HG02763 (cell line): ENCODE measurements around the gene SSBP2.
A peak's percentile ranks its signal among the peaks of the same experiment; 100 is the strongest.

Experiments
- ATAC-seq: cut with Tn5 transposase; IDR thresholded peaks from one replicate; pipeline ENCODE4 v1.9.1; 2021; ENCODE audit warnings: mild to moderate bottlenecking, moderate library complexity; ENCODE audit not compliant: unreplicated experiment

The SSBP2 gene

DNA sequence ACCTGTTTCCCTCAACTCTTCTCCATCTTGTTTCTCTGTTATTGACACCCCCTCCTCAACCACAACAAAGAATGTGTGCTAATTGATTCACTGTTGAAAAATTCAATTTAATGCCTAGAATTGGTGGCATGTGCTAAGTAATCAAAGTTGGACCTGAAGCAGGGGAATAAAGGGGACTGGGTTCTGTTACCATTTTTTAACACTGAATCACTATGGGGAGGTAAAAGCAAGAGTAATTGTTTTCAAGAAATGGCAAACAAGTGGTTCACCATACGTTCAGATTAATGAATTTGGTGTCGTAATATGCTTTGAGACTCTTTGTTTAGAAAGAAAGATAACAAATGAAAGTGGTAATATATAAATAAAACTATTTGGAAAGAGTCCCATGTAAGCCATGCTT, 17.0 kb upstream of the SSBP2 start:
- ATAC-seq: no peak

DNA sequence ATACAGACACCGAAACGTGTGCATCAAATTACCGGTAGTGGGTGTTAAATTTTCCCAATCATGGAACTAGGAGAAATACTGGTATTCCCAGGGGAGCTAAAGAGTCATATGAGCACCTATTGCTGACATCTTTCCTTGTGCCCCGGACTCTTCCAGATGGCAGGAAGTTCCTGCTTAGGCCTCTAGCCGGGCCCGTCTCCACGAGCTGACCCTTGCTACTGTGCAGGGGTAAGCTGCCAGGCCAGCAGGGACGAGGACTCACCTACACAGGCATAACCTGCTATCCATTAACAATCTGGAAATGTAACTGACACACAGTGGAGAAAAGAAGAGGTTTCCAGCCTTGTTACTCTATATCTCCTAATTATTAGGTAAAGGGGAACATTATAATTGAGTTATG, 16.2 kb upstream of the SSBP2 start:
- ATAC-seq: no peak

DNA sequence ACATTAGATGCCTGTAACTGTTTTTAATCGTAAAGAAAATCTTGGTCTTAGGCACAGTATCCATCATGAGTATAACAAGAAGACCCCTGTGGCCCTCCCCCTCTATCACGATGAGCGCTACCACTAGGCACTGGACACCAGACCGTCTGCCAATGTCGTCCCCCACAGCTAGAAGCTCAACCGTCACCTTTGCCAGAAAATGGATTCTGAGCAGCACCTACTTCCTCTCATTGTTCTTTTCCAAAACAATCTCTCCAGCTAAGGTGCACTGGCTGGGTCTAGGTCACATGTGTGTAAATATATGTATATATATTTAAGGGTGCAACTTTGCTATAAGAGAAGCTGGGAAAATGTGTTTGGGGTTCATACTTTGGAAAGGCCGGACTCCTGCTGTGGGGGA, 15.7 kb upstream of the SSBP2 start:
- ATAC-seq: no peak

DNA sequence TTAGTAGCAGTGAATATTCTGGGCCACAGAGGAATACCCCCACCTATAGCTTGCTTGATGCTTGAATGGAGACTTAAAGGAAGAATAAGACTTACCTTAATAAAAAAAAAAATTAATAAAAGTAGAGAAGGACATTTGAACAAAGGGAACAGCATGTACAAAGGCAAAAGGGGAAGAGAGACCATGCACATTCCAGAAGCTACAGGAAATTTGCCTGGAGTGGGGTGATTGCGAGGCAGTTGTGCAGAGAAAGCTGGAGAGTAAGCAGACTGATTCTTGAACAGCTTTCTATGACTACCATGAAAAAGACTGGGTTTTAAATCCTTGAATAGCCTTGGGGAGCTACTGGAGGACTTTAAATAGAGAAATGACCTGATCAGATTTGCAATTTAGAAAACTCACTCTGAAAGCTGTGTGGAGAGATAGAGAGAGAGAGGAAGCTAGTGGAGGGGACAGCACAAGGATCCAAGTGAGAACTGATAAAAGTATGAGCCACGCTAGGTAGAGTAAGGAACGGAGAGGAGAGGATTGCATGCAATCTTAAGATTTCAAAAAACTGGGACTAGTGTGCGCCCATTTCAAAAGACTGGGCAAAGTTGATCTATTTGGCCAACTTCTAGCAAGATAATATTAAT, 12.5 kb upstream of the SSBP2 start:
- ATAC-seq: no peak

GRCh38 chr5:81762853-81763252, 12.0 kb upstream of the SSBP2 start:
- ATAC-seq: no peak

GRCh38 chr5:81762401-81762800, 11.5 kb upstream of the SSBP2 start:
- no peak for ATAC-seq

DNA sequence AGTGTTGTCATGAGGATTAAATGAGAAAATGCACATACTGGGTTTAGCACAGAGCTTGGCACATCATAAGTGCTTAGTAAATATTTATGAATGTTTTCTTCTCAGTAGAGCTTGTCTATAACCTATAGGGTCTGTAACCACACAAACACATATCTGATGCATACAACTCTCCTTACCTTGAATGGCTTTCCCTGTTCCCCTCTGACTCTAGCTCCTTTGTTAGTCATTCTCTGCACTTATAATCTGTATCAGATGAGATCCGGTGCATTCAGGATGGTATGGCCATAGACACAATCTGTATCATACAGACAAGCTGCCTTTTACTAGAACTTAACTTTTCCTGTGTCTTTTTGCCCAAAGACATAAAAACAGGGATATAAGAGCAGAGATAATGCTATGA, 11.1 kb upstream of the SSBP2 start:
- no peak for ATAC-seq

DNA sequence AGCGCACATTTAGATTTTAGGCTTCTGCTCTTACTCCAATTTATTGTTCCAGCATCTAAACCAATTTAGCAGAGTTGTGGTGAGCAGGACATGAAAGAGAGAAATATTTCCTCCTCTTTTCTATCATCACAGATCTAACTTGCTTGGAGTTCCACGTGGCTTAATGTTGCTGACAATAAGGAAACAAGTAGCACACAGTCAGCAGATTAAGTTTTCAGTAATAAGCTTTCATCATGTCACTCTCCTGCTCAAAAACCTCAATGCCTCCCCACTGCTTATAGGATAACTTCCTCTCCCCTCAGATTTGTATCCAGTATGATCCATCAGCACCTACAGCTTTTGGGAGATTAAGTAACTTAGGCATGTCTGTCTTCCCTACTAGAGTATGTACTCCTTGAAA, 10.4 kb upstream of the SSBP2 start:
- ATAC-seq: no peak

GRCh38 chr5:81760521-81760920, 9.6 kb upstream of the SSBP2 start:
- no peak for ATAC-seq

GRCh38 chr5:81759632-81760005, 8.7 kb upstream of the SSBP2 start:
- ATAC-seq: no peak

DNA sequence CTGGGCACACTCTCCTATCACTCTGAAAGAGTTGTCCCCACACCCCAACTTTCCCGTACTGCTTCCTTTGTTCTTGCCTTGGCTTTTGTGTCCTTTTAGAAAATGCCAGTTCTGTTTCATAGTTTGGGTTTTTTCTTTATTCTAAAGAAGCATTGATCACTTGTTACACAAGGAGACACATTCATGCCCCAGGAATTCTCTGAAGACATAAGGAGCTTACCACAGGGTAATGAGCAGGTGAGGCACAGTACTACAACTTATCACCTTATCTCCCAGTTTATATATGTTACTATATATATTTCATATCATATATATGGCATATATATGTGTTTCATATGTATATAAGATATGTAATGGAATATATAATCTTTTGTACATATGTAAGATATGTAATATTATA, 6.5 kb upstream of the SSBP2 start:
- ATAC-seq: no peak

DNA sequence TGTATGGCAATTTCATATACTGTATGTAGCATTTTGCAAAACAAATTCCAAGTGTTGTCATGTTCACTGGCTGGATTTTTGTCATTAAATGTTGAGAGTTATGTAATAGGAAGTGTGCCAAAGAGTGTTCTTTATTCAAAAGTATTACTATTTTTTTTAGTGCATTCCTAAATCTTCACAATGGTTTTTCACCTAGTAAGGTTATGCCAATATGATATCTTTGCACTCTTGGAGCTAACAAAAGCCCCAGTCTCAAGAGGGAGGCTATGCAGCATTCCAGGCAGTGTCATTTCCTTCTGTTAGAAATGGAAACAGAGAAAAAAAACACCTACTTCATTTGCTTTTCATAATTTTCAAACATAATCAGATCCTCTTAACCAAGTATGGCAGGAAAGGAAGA, 5.1 kb upstream of the SSBP2 start:
- ATAC-seq: no peak

DNA sequence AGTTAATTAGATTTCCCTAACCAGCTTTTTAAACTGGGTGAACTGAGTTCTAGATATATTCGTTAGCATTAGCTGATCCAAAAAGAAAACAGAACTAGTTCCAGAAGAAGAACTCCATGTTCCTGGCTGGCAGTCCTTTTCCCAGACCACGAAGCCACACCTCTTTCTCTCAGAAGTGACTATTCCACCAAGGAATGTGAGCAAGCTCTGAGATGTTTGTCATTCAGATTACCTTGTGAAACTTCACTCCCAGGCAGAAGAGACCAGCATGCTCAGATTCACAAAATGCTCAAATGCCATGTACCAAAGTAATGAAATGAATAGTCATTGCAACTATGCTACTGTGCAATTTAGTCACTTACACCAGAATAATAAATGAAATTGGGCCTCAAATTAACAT, 4.4 kb upstream of the SSBP2 start:
- no peak for ATAC-seq

- no peak for ATAC-seq
Observed at GRCh38 chr5:81754621-81755020, 3.7 kb upstream of the SSBP2 start.

DNA sequence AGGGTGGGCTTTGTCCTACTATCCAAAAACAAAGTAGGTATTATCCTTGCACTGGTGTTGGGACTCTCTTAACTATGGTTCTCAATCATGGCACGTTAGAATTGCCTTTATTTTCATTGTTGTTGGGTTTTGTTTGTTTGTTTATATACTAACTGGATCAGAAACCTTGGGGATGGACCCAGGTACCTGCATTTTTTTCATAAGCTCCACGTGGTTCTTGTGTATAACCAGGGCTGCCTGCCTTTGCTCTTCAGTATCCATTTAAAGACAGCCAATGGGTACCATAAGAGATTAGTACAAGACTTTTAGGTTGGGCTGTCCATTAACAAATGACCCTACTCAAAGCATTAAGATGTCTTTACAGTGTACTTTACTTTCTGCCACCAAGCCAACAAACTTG, 2.5 kb upstream of the SSBP2 start:
- no peak for ATAC-seq

GRCh38 chr5:81752644-81752963, 1.7 kb upstream of the SSBP2 start:
- ATAC-seq: no peak

DNA sequence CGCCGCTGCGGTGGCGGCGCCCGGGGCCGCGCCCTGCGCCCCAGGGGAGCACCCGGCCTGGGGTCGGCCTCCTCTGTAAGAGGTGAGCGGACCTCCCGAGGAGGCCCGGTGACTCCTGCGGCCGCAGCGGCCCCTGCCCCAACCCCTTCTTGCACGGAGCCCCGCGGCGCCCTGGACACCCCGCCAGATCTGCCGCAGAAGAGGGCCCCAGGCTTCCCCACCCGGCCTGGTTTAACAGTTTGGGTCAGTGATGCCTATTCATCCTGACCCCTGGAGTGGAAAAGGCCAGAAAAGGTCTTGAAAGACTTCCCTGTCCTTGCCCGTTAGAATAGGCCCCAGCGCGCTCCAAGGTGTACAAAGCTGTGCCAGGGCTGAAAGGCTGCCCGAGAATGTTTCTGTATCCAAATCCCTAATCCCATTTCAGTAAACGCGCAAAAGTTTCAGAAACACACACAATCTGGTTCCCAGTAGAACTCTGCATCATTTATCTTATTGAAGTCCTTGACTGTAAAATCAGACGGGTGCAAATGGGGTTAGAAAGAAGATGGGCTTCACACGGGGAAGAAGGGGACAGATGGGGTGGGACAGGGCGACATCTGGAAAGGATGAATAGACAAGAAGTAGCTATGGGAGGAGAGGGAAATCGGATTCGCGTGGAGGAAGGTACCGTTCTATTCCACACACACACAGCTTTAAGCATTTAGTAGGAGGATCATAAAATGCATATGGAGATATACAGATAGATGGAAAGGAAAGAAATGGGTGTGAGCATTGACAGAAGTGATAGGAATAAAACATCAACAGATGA, 1.1 kb upstream of the SSBP2 start:
- ATAC-seq: no peak

DNA sequence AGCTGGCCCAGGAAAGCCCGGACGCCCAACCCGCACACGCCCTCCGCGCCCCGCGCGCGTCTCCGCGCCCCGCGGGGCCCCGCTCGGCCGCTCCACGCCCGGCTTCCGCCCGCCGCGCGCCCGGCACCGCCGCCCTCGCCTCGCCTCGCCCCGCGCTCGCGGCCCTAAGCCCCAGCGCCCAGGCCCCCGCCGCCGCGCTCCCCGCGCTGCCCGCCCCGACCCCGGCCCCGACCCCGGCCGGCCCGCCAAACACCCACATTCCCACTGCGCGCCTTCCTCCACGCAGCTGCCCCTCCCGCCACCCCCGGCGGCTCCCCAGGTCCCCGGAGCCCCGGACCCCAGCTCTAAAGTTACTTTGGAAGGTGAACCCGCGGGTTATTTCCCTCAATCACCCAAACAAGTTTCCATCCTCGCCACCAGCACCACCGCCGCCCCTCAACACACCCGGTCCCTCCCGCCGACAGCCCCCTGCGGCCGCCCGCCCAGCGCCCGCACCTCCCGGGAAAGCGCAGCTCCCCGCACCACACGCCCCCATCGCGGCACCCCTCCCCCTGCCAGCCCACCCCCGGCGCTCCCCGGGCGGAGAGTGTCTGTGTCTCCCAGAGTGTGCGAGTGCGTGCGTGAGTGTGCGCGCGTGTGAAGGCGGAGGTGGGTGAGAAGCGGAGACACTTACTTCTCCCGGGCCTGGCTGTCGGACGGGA, 439 bp downstream of the SSBP2 start:
- no peak for ATAC-seq

GRCh38 chr5:81749561-81750307, 1.2 kb downstream of the SSBP2 start:
- ATAC-seq: peak; percentile 31

DNA sequence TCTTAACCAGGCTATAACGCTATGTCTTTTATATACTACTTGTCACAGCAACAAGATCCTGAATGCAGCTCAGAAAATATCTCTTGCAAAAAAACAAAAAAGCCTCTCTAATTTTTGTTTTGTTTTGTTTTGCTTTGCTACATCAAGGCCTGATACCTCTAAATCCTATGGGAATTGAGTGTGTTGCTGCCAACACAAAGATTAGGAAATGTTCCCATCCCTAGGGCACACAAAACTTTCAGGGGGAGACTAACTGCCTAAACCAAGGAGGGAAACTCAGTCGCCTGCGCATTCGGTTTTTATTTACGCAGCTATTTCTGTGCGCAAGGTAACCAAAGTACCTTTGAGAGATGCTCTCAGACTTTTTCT, 1.7 kb downstream of the SSBP2 start:
- no peak for ATAC-seq

- no peak for ATAC-seq
Observed at GRCh38 chr5:81748556-81748955, 2.3 kb downstream of the SSBP2 start.

DNA sequence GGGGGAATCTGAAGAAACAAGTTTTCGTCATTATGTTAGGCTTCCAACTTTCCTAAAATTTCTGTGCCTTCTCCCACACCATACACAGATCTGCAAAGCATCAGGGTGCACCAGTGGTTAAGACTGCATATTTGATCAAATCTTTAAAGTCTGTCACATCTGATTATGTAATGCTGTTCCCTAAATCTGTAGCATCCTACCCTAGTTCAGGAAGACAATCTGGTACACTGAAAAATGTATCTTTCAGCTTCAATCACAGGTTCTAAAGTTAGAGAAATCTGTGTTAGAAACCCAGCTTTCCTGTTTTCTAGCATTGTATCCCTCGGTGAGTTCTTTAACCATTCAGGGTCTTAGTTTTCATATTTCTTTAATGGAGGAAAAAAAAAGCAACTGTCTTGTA, 3.9 kb downstream of the SSBP2 start:
- no peak for ATAC-seq
